Neuron (in vitro differentiated cells): ENCODE measurements around the gene LPP.

ENCODE experiments used
- H2AFZ ChIP-seq: one replicate; pipeline ENCODE4 v1.6.1; 2013; ENCODE audit warnings: low read depth, mild to moderate bottlenecking, inconsistent platforms, low read length, moderate library complexity
- H3K27me3 ChIP-seq: one replicate; pipeline ENCODE4 v1.6.1; 2013; ENCODE audit warnings: low read length; ENCODE audit not compliant: insufficient read depth
- H3K36me3 ChIP-seq: one replicate; pipeline ENCODE4 v1.6.1; 2013; ENCODE audit warnings: low read length; ENCODE audit not compliant: insufficient read depth
- H3K4me1 ChIP-seq: one replicate; pipeline ENCODE4 v1.6.1; 2013; ENCODE audit warnings: low read length; ENCODE audit not compliant: insufficient read depth
- H3K4me3 ChIP-seq: 2 replicates; pipeline ENCODE4 v1.5.1; 2013; ENCODE audit warnings: mild to moderate bottlenecking, low read length, moderate library complexity
- H3K9me3 ChIP-seq: one replicate; pipeline ENCODE4 v1.6.1; 2013; ENCODE audit warnings: low read length

LPP gene

GRCh38 chr3:188212308-188212969 is 58.5 kb downstream of the LPP start:
- H3K9me3 ChIP-seq, result no peaks in the 10 kb centered on the region
- H3K4me3 ChIP-seq, result no peak overlapping the region
- peaks cover 10% of the 10 kb centered on the region for H3K4me1 ChIP-seq
- peaks cover 2% of the 10 kb centered on the region for H3K36me3 ChIP-seq
- H3K27me3 ChIP-seq, result no peaks in the 10 kb centered on the region
- H2AFZ ChIP-seq, result no peak overlapping the region

DNA sequence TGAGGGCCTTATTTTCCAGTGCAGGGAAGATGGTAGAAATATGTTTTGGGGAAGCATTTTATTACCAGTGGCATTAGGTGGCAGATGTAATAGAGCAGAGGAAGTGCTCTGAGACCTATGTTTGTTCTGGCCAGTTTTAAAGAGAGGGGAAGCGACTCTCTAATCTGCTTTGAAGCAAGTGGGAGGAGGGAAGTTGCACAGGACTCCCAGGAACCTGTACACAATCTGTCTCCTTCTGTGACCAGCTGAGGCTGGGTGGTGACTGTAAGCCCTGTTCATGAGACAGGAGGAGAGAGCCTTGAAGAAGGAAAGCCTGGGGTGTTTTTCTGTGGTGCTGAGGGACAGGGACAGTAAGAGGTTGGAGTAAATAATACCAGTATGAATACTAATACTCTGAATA is 60.5 kb downstream of the LPP start:
- Histone ChIP-seq H3K4me1 (no peaks in the 10 kb centered on the region), H3K9me3 (no peaks in the 10 kb centered on the region), H3K4me3 (no peak overlapping the region), H3K27me3 (no peaks in the 10 kb centered on the region), H3K36me3 (peaks cover 2% of the 10 kb centered on the region), H2AFZ (no peak overlapping the region)

DNA sequence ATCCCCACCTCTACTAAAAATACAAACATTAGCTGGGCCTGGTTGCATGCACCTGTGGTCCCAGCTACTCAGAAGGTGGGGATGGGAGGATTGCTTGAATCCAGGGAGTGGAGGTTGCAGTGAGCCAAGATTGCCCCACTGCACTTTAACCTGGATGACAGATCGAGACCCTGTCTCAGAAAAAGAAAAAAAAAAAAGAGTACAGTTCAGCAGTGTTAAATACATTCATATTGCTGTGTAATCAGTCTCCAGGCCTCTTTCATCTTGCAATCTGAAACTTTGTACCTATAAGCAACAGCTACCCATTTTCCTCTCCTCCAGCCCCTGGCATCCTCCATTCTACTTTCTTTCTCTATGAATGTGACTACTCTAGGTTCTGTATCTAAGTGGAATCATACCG is 61.2 kb downstream of the LPP start:
- Histone ChIP-seq H3K36me3 (no peaks in the 10 kb centered on the region), H3K9me3 (no peaks in the 10 kb centered on the region), H2AFZ (no peak overlapping the region), H3K4me3 (no peak overlapping the region), H3K27me3 (no peaks in the 10 kb centered on the region), H3K4me1 (no peaks in the 10 kb centered on the region)

- peaks cover 2% of the 10 kb centered on the region for H3K36me3 ChIP-seq
- H3K4me1 ChIP-seq, result no peaks in the 10 kb centered on the region
These were observed 63.1 kb downstream of the LPP start for GRCh38 chr3:188217011-188217463.

DNA sequence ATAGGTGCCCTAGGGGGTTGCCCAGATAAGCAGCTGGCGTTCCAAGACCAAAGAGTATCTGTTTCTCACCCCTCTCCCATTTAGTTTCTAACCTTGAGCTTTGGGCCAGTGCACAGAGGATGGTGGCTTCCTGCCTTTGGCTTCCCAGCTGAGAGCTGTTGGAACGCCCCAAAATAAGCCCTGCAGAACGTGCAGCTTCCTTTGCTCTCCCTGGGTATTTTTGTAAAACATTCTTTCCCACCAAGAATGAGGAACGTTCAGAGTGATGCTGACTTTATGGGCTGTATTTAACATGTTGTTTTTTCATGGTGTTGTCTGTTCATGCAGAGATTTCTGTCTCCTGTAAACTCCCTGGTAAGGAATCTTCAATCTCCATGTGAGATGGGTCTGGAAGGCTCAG is 63.8 kb downstream of the LPP start:
- no peak overlapping the region for H2AFZ ChIP-seq
- no peaks in the 10 kb centered on the region for H3K4me1 ChIP-seq
- peaks cover 2% of the 10 kb centered on the region for H3K36me3 ChIP-seq
- no peaks in the 10 kb centered on the region for H3K27me3 ChIP-seq
- no peak overlapping the region for H3K4me3 ChIP-seq
- no peaks in the 10 kb centered on the region for H3K9me3 ChIP-seq

More at GRCh38 chr3:188217011-188217463, 63.1 kb downstream of the LPP start:
- Histone ChIP-seq H2AFZ (no peak overlapping the region), H3K9me3 (no peaks in the 10 kb centered on the region), H3K27me3 (no peaks in the 10 kb centered on the region), H3K4me3 (no peak overlapping the region)

DNA sequence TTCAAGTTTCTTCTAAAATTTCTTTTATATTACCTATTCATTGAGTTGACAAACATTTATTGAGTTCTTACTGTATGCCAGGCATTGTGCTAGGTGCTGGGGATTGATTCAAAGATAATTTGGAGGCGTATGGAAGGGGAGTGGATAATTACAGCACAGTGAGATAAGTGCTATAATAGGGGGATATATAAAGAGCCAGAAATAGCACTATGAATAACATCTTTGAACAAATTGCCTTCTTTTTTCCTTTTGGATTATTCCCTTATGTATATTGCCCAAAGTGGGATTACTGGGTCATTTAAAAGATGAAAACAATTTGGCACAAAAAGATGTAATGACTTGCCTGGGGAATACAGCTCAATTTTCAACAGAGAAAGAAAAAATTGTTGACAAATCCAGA is 64.6 kb downstream of the LPP start:
- no peak overlapping the region for H3K4me3 ChIP-seq
- no peak overlapping the region for H2AFZ ChIP-seq
- no peaks in the 10 kb centered on the region for H3K4me1 ChIP-seq
- H3K27me3 ChIP-seq, result no peaks in the 10 kb centered on the region
- H3K36me3 ChIP-seq, result peaks cover 2% of the 10 kb centered on the region
- H3K9me3 ChIP-seq, result no peaks in the 10 kb centered on the region

DNA sequence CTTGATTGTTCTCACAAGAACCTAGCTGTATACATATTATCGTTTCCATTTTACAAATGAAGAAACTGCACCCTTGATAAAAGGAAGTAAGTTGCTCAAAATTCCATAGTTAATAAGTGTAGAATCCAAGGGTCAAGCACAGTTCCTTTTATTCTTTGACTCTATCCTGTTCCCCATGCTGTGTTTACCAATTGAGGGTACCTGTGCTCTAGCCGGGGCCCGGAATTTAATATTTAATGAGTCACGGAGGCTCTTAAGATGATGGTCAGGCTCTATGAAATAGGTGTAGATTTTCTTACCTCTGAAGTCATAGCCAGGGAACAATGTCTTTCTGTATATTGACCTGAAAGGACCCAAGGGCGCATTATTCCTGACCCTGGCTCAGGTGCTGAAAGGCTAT is 65.2 kb downstream of the LPP start:
- no peaks in the 10 kb centered on the region for H3K4me1 ChIP-seq

GRCh38 chr3:188220097-188220788 is 66.3 kb downstream of the LPP start:
- Histone ChIP-seq H3K4me1 (no peaks in the 10 kb centered on the region), H3K36me3 (peaks cover 2% of the 10 kb centered on the region), H3K27me3 (no peaks in the 10 kb centered on the region), H3K9me3 (peaks cover 2% of the 10 kb centered on the region), H3K4me3 (no peak overlapping the region), H2AFZ (no peak overlapping the region)

More for the DNA sequence above, 65.2 kb downstream of the LPP start:
- no peak overlapping the region for H2AFZ ChIP-seq
- H3K36me3 ChIP-seq, result peaks cover 2% of the 10 kb centered on the region
- H3K4me3 ChIP-seq, result no peak overlapping the region
- H3K9me3 ChIP-seq, result peaks cover 2% of the 10 kb centered on the region
- H3K27me3 ChIP-seq, result no peaks in the 10 kb centered on the region

DNA sequence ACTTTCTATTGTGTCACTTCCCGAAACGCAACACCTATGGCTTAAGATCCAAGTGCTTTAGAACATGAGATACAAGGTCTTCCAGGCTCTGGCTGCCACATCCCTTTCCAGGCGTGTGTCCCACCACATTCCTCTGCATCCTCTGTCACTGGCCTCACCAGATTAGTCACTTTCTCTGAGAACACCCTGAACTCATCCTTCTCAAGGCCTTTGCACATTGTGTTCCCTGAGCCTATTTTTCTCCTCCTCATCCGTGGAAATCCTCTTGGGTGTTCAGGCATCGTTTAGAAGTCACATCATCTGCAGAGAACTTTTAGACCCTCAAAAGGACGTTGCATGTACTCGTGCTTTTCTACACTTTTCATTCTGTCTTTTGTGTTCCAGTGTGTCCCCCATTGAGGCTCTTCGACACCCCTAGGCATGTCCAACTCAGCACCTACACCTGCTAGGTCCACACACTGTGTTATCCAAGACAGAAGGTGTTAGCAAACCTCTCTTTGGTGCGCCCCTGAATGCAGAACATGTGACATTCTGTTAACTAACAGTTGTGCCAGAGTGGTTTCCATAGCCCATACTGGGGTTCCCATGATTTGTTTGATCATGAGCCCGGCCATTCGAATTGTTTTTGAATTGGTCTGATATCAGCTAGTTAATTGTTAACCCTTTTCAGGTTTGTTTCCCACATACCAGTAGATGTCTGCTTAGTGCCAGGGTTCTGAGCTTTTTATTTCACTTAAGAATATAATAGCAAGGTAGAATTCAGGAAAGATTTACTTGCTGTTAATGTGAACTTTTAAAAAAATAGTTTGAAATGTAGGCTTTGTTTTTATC is 67.2 kb downstream of the LPP start:
- Histone ChIP-seq H3K27me3 (no peaks in the 10 kb centered on the region), H3K4me3 (no peak overlapping the region), H2AFZ (no peak overlapping the region), H3K9me3 (peaks cover 2% of the 10 kb centered on the region), H3K4me1 (no peaks in the 10 kb centered on the region), H3K36me3 (peaks cover 2% of the 10 kb centered on the region)

GRCh38 chr3:188223936-188224335 is 70.0 kb downstream of the LPP start:
- Histone ChIP-seq H3K9me3 (peaks cover 5% of the 10 kb centered on the region), H3K4me1 (no peaks in the 10 kb centered on the region), H3K27me3 (no peaks in the 10 kb centered on the region), H3K36me3 (peaks cover 2% of the 10 kb centered on the region), H2AFZ (no peak overlapping the region), H3K4me3 (no peak overlapping the region)

DNA sequence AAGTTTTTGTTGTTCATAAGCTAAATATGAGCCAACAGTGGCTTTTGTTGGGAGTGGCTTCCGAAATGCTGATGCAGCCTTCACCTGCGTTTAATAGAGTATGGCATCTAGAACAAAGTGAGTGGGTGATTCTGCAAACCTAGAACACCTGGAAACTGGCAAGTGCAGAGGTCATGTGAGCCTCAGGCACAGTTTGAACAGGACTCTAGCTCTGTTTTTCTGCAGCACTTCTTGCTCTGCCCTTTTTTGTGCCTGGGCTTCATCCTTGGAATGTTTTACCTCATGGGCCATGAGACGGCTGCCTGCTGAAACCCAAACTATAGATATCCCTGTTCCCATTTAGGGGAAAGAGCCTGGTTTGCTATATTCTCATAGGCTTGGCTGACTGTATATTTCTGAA is 73.5 kb downstream of the LPP start:
- no peak overlapping the region for H2AFZ ChIP-seq

DNA sequence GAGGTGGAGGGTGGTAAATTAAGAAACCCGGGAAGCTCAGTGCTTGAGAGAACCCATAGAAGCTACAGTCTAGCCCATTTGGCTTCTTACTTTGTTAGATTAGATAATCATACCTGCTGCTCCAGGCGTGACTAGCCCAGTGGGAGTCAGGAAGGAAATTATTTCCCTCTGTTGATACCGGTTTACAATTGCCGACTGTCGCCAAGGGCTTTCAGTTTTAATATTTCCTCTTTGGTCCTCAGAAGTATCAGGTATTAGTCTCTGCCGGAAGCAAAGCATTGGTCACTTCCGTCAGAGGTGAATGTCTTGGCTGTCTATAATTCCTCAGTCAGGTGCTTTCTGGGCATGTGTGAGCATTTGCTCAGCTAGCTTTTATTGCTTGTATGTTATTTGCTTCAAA is 75.2 kb downstream of the LPP start:
- H3K27me3 ChIP-seq, result no peaks in the 10 kb centered on the region
- H3K9me3 ChIP-seq, result peaks cover 3% of the 10 kb centered on the region
- H3K4me3 ChIP-seq, result no peak overlapping the region
- H3K4me1 ChIP-seq, result no peaks in the 10 kb centered on the region
- H2AFZ ChIP-seq, result no peak overlapping the region
- no peaks in the 10 kb centered on the region for H3K36me3 ChIP-seq

More for the DNA sequence above, 73.5 kb downstream of the LPP start:
- no peak overlapping the region for H3K4me3 ChIP-seq
- H3K27me3 ChIP-seq, result no peaks in the 10 kb centered on the region
- H3K36me3 ChIP-seq, result no peaks in the 10 kb centered on the region
- no peaks in the 10 kb centered on the region for H3K4me1 ChIP-seq
- H3K9me3 ChIP-seq, result peaks cover 5% of the 10 kb centered on the region

- Histone ChIP-seq H3K36me3 (no peaks in the 10 kb centered on the region), H2AFZ (no peak overlapping the region), H3K4me3 (no peak overlapping the region), H3K4me1 (no peaks in the 10 kb centered on the region), H3K9me3 (peaks cover 3% of the 10 kb centered on the region), H3K27me3 (no peaks in the 10 kb centered on the region)
These were observed 75.8 kb downstream of the LPP start for GRCh38 chr3:188229726-188230125.
